ENCODE results near the gene TPD52L1.

TPD52L1 gene

GRCh38 chr6:125111219-125111983 lies 42.2 kb upstream of the TPD52L1 start (continued):
- TF ChIP-seq CREB5 (CRISPR knock-in tag; IDR thresholded peaks at IDR 0.05; ENCODE audit: low read depth) (no peak), ZFP30 (CRISPR knock-in tag; IDR thresholded peaks at IDR 0.05) (no peak), TOX (CRISPR knock-in tag; IDR thresholded peaks at IDR 0.05; ENCODE audit: borderline replicate concordance) (no peak), PATZ1 (CRISPR knock-in tag; IDR thresholded peaks at IDR 0.05; ENCODE audit: borderline replicate concordance) (no peak), ZC3H10 (CRISPR knock-in tag; IDR thresholded peaks at IDR 0.05) (no peak)

- TF ChIP-seq GLIS3 (CRISPR knock-in tag; IDR thresholded peaks at IDR 0.05) (no peak), TCF4 (CRISPR knock-in tag; IDR thresholded peaks at IDR 0.05; ENCODE audit: borderline replicate concordance) (no peak), ZFP3 (CRISPR knock-in tag; IDR thresholded peaks at IDR 0.05) (no peak), TSHZ2 (CRISPR knock-in tag; IDR thresholded peaks at IDR 0.05) (no peak), ARNTL (CRISPR knock-in tag; IDR thresholded peaks at IDR 0.05; ENCODE audit: borderline replicate concordance, low read depth) (no peak), OSR1 (CRISPR knock-in tag; IDR thresholded peaks at IDR 0.05) (no peak), ESRRG (CRISPR knock-in tag; IDR thresholded peaks at IDR 0.05) (no peak), ISL1 (CRISPR knock-in tag; IDR thresholded peaks at IDR 0.05) (no peak), PPARA (CRISPR knock-in tag; IDR thresholded peaks at IDR 0.05; ENCODE audit: borderline replicate concordance) (no peak), ZNF565 (CRISPR knock-in tag; conservative IDR thresholded peaks at IDR 0.05; ENCODE audit: low read depth) (no peak), ZC3H10 (CRISPR knock-in tag; IDR thresholded peaks at IDR 0.05) (no peak), TOX (CRISPR knock-in tag; IDR thresholded peaks at IDR 0.05; ENCODE audit: borderline replicate concordance) (no peak), CREB5 (CRISPR knock-in tag; IDR thresholded peaks at IDR 0.05; ENCODE audit: low read depth) (no peak), ZNF70 (CRISPR knock-in tag; IDR thresholded peaks at IDR 0.05) (no peak), BACH2 (CRISPR knock-in tag; IDR thresholded peaks at IDR 0.05; ENCODE audit: borderline replicate concordance) (no peak), CSRNP3 (CRISPR knock-in tag; IDR thresholded peaks at IDR 0.05) (no peak)
- ATAC-seq, result no peak
Observed at GRCh38 chr6:125112934-125113333, 40.6 kb upstream of the TPD52L1 start.

GRCh38 chr6:125114248-125114858 lies 39.2 kb upstream of the TPD52L1 start:
- 0 out of 3 replicates have a peak, but pooled peaks have one; percentile 49 for ATAC-seq
- TF ChIP-seq GLIS3 (CRISPR knock-in tag; IDR thresholded peaks at IDR 0.05), result no peak
- TF ChIP-seq PPARA (CRISPR knock-in tag; IDR thresholded peaks at IDR 0.05; ENCODE audit: borderline replicate concordance), result no peak
- no peak for TF ChIP-seq OSR1 (CRISPR knock-in tag; IDR thresholded peaks at IDR 0.05)
- TF ChIP-seq ZFP3 (CRISPR knock-in tag; IDR thresholded peaks at IDR 0.05), result no peak
- TF ChIP-seq TSHZ2 (CRISPR knock-in tag; IDR thresholded peaks at IDR 0.05), result no peak
- no peak for TF ChIP-seq ESRRG (CRISPR knock-in tag; IDR thresholded peaks at IDR 0.05)
- TF ChIP-seq POU6F1 (CRISPR knock-in tag; IDR thresholded peaks at IDR 0.05; ENCODE audit: borderline replicate concordance, low read depth), result no peak
- TF ChIP-seq ZNF70 (CRISPR knock-in tag; IDR thresholded peaks at IDR 0.05), result no peak
- TF ChIP-seq TCF4 (CRISPR knock-in tag; IDR thresholded peaks at IDR 0.05; ENCODE audit: borderline replicate concordance), result no peak
- no peak for TF ChIP-seq ARNTL (CRISPR knock-in tag; IDR thresholded peaks at IDR 0.05; ENCODE audit: borderline replicate concordance, low read depth)
- TF ChIP-seq CSRNP3 (CRISPR knock-in tag; IDR thresholded peaks at IDR 0.05), result no peak

Measured in SK-N-SH treated with all-trans-retinoic acid at 6 μM for 48 hours (cell line).